ENCODE results near the gene LPIN1. TPM values are rescaled to one million over a fixed set of nuclear protein-coding genes. Genes with fewer than 3 reads are reported as not detected.

LPIN1 gene
- polyA plus RNA-seq, 1 experiment = 20.8 TPM

- POLR2A ChIA-PET = interaction anchor here (0.6 kb wide), 2 partner anchors 186 to 1061 kb away, joined by 3 to 5 read pairs; no protein-coding TSS in a partner anchor
Measured at GRCh38 chr2:11738589-11739436, 7.6 kb upstream of the LPIN1 start.

GRCh38 chr2:11740723-11741122, 5.7 kb upstream of the LPIN1 start:
- Histone ChIP-seq H3K4me3 (ENCODE audit: low read depth, low read length) (no peak overlapping the region), H3K36me3 (ENCODE audit: control insufficient read depth, insufficient read depth, low read length) (no peaks in the 10 kb centered on the region), H3K27me3 (ENCODE audit: control insufficient read depth, insufficient read depth, low read length) (no peaks in the 10 kb centered on the region; the same call in 1 of the 2 replicates)
- no peak for TF ChIP-seq CTCF (IDR thresholded peaks at IDR 0.05; ENCODE audit: insufficient read depth, low read depth, low read length)
- ChIA-PET POLR2A (no interaction called here), CTCF (interaction anchor here (0.8 to 2.8 kb wide), 5 partner anchors 9 to 53 kb away, joined by 4 to 11 read pairs (median 4); no protein-coding TSS in a partner anchor)
- DNase-seq (ENCODE audit: low read depth) = no peak

More at GRCh38 chr2:11738589-11739436, 7.6 kb upstream of the LPIN1 start:
- Histone ChIP-seq H3K4me3 (ENCODE audit: low read depth, low read length) (no peak overlapping the region), H3K36me3 (ENCODE audit: control insufficient read depth, insufficient read depth, low read length) (no peaks in the 10 kb centered on the region), H3K27me3 (ENCODE audit: control insufficient read depth, insufficient read depth, low read length) (no peaks in the 10 kb centered on the region; the same call in 1 of the 2 replicates)
- CTCF ChIA-PET = interaction anchor here (0.9 to 2.8 kb wide), 12 partner anchors 10 to 50 kb away, joined by 3 to 15 read pairs (median 4); no protein-coding TSS in a partner anchor
- peak; percentile 67 for TF ChIP-seq CTCF (IDR thresholded peaks at IDR 0.05; ENCODE audit: insufficient read depth, low read depth, low read length)
- peak; percentile 62 for DNase-seq (ENCODE audit: low read depth)

- no peak for TF ChIP-seq CTCF (IDR thresholded peaks at IDR 0.05; ENCODE audit: insufficient read depth, low read depth, low read length)
- H3K27me3 ChIP-seq (ENCODE audit: control insufficient read depth, insufficient read depth, low read length) = no peaks in the 10 kb centered on the region
- ChIA-PET CTCF (no interaction called here), POLR2A (interaction anchor here (1.1 kb wide), 1 partner anchor 19 kb away, joined by 3 read pairs; no protein-coding TSS in a partner anchor)
- no peak for DNase-seq (ENCODE audit: low read depth)
- no peaks in the 10 kb centered on the region for H3K36me3 ChIP-seq (ENCODE audit: control insufficient read depth, insufficient read depth, low read length)
- no peak overlapping the region for H3K4me3 ChIP-seq (ENCODE audit: low read depth, low read length)
Measured at GRCh38 chr2:11742317-11742701, 4.1 kb upstream of the LPIN1 start.

GRCh38 chr2:11742702-11743357, 3.6 kb upstream of the LPIN1 start:
- Histone ChIP-seq H3K36me3 (ENCODE audit: control insufficient read depth, insufficient read depth, low read length) (no peaks in the 10 kb centered on the region), H3K4me3 (ENCODE audit: low read depth, low read length) (no peak overlapping the region), H3K27me3 (ENCODE audit: control insufficient read depth, insufficient read depth, low read length) (no peaks in the 10 kb centered on the region)
- TF ChIP-seq CTCF (IDR thresholded peaks at IDR 0.05; ENCODE audit: insufficient read depth, low read depth, low read length) = no peak
- ChIA-PET CTCF (interaction anchor here (2.2 to 3.1 kb wide), 2 partner anchors 45 to 49 kb away, joined by 12 to 28 read pairs; no protein-coding TSS in a partner anchor), POLR2A (no interaction called here)
- no peak for DNase-seq (ENCODE audit: low read depth)

GRCh38 chr2:11743366-11743765, 3.1 kb upstream of the LPIN1 start:
- Histone ChIP-seq H3K27me3 (ENCODE audit: control insufficient read depth, insufficient read depth, low read length) (no peaks in the 10 kb centered on the region), H3K4me3 (ENCODE audit: low read depth, low read length) (no peak overlapping the region), H3K36me3 (ENCODE audit: control insufficient read depth, insufficient read depth, low read length) (no peaks in the 10 kb centered on the region)
- DNase-seq (ENCODE audit: low read depth) = no peak
- ChIA-PET POLR2A (no interaction called here), CTCF (interaction anchor here (0.9 to 3.1 kb wide), 9 partner anchors 10 to 611 kb away, joined by 3 to 28 read pairs (median 5); no protein-coding TSS in a partner anchor)
- no peak for TF ChIP-seq CTCF (IDR thresholded peaks at IDR 0.05; ENCODE audit: insufficient read depth, low read depth, low read length)

Data from BJ (cell line).